GM19452 (cell line): ENCODE results near the gene CYP3A5.
"Not testable (repeated sequence)": the region's sequence is repeated elsewhere in the genome, so short reads cannot be mapped to it uniquely, and the experiment has no call there.

Experiments used
- ATAC-seq: cut with Tn5 transposase; IDR thresholded peaks from one replicate; pipeline ENCODE4 v1.9.1; 2021; ENCODE audit not compliant: unreplicated experiment

CYP3A5 gene

DNA sequence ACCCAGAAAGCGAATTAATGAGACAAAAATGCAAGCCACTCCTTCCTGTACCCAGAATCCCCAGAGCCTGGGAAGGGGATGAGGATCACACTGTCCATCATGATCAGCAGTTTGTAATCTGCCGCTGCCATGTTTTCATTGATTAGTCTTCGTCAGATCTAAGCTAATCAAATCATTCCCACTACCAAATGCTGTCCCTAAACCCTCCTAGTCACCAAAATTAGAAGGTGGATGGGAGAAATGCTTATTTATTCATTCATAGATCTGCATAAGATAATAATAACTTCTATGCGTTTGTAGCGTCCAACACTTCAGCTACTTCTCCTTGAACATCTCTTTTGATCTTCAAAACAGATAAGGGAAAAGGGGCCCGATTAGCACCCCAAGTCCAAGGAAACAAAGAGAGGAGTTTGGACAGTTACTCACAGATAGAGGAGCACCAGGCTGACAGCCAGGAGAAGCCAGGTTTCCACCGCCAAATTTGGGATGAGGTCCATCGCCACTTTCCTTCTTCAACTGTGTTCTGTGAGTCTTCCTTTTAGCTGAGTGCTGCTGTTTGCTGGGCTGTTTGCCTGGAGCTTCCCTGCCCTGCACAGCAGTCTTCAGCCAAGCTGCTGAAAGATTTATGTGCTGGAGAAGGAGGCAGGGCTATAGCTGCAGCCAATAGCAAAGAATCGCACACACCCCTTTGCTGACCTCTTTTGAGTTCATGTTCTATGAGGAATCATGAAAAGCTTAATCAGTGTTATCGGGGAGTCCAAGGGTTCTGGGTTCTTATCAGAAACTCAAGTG lies at the start of gene CYP3A5:
CYP3A5 (minus strand) TSS at position 597 of the 792 bp plus-strand sequence; CDS start at position 497, 100 bp downstream.
- no peak for ATAC-seq

DNA sequence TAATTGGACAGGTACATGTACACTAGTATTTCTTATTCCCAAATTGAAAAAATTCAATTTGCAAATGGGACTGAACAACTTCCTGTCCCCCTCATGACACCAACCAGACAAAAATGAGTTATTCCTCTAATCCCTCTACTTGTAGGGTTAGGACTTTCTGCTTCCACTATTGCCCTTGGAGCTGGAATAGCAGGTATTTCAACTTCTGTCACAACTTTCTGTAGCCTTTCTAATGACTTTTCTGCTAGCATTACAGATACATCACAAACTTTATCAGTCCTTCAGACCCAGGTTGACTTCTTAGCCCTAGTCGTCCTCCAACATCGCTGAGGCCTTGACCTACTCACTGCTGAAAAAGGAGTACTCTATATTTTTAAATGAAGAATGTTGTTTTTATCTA lies 48.8 kb upstream of the CYP3A5 start:
- ATAC-seq = no peak

DNA sequence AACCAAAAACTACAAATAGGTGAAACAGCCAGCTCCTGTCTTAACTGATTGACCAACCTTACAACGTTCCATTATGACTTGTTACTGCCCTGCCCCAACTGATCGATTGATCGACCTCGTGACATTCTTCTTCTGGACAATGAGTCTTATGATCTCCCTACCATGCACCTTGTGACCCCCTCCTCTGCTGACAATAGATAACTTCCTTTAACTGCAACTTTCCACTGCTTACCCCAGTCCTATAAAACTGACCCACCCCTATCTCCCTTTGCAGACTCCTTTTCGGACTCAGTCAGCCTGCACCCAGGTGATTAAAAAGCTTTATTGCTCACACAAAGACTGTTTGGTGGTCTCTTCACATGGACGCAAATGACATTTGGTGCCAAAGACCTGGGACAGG lies 43.4 kb upstream of the CYP3A5 start:
- ATAC-seq = not testable (repeated sequence)

DNA sequence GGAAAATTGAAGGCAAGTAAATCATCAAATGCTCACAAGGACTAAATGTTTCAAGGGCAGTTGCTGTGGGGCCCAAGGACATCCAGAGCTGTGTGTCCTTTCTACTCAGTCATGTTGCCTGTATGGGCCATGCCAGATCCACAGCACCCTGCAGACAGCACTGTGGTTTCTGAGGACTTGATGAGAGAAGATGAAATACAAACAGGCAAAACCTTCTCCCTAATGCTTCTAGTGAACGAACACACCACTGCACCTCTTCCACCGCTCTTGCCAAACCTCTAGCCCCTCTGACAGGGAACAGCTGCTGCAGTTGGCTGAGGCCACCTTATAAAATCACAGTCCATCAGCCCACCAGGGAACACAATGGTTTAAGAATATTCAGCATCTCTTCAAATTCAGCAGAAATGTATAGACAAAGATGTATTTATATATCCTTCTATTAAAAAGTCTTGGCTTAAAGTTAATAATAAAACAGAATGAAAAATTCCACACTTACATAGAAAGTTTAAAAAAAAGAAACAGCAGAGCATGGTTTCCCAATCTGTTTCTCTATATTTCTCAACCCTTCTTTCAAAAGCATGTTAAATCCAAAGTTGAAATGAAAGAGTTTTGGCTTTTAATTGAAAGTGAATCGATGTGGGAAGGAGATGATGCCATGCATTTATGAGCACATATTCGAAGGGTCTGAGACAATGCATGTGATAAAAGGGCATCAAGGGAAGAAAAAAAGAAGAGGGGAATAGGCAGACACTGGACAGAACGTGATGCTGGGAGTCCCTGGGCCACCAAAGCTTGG lies 41.2 kb upstream of the CYP3A5 start:
- no peak for ATAC-seq

DNA sequence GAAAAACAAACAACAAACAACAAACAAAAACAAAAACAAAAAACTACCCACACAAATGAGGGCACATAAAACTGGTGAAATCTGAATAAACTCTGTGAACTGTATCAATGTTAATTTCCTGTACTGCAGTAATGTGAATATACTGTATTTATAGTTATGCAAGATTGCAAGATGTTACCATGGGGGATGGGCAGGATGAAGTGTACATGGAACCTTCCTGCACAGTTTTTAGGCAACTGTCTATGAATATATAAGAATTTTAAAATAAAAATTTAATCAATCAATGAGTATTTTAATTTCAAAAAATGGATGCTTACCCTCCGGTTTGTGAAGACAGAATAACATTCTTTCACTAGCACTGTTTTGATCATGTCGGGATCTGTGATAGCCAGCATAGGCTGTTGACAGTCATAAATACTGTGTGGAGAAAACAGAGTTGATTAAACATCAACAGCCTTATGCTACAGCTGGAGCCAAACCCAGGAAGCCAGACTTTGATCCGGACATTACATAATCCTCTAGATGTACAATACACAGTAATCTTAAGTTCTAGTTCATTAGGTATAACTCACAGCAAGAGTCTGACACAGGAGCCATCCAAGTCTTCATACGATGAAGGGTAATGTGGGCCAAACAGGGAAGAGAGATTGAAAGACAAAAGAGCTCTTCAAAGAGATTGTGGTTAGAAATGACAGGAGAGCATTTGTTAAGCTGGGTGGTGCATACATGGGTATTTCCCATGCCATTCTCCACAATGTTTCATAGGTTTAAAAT lies 40.4 kb upstream of the CYP3A5 start:
- no peak for ATAC-seq

DNA sequence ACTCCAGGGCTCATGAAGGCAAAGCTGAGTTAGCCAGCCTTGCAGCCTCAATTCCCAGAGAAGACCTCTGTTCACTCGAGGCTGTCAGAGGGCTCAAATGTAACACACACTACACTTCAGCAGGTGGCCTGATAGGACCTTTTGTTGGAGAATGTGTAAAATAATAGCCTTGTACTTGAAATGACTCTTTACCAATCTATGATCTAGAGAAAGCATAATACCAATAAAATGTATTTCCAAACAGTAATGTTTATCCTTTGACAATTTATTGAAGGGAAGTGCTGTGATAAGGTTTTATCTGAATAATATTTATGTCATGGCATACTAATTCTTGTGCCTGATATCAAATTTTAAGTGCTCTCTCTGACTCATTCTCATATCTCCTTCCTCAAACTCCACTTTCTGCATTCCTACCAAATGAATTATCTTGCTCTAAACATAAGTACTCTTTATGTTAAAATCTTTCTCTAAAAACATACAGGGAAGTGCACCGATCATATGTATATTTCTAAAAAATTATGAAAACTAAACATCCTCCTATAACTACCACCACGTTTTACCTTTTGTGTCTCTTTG lies 34.3 kb upstream of the CYP3A5 start:
- no peak for ATAC-seq

DNA sequence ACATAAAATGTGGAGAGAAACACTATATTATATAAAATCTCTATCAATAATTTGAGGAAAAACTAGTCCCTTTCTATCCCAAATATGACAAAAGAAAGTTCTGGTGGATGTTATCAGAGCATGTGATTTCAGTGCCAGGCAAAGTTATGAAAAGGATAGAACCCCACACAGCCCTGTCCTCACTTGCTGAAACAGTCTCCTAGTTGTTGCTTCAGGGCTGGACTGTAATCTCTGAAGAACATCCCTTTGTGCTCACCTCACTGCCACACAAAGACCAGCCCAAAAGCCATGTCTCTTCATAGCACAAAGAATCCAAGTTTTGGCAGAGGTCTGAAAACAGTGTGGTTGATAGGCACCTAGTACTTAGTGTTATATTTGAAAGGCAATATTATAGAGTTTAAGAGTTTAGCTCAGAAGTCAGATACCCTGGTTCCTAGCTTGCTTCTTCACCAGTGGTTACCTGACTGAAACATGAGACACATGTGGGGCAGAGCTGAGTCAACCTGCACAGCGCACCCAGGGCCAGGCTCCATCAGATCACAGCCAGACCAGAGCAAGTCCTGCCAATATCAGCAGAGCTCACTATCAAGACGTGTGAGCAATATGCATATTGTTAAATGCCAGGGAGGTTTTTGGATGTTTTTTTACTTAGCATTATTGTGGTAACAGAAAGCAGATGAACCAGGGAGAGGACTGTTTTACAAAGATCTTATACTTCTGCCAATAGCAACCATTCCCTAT lies 30.2 kb upstream of the CYP3A5 start:
- ATAC-seq = no peak

DNA sequence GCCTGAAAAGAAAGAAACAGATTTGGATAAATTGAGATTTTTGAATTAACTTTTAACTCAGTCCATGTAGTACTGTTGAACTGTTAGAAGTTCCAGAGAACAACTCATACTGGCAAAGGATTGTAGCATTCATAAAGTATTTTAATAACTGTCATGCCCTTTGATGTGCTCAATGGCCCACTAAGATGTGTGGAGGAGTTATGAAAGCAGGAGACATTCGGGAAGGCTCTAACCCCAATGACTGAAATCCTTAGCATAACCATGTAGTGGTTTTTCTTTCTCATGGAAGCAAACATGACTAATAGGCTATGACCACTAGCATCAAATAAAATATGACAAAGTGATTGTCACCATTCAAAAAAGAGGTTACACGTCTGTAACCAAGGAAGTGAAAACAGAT lies 29.5 kb upstream of the CYP3A5 start:
- ATAC-seq = no peak

DNA sequence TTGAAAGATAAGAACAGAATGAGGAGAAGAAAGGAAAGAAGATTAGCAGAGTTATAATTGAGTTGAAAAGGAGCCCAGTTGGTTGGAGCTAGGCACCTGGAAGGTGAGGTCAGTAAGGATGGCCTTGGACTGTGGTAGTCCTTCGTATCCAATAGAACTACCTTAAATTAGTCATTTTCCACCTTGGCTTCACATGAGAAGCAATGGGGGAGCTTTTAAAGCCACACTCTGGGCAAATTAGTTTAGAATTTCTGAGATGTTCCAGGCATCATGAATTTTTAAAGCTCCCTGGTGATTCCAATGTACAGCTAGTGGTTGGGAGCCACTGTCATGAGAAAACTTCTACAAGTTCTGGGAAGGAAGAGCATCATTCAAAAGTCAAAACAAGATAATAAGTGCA lies 27.3 kb upstream of the CYP3A5 start:
- ATAC-seq = no peak

DNA sequence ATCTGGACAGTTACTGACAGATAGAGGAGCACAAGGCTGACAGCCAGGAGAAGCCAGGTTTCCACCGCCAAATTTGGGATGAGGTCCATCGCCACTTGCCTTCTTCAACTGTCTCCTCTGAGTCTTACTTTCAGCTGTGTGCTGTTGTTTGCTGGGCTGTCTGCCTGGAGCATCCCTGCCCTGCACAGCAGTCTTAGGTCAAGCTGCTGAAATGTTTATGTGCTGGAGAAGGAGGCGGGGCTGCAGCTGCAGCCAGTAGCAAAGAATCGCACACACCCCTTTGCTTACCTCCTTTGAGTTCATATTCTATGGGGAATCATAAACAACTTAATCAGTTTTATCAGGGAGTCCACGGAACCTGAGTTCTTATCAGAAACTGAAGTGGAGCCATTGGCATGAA lies 20.1 kb upstream of the CYP3A5 start:
- no peak for ATAC-seq

DNA sequence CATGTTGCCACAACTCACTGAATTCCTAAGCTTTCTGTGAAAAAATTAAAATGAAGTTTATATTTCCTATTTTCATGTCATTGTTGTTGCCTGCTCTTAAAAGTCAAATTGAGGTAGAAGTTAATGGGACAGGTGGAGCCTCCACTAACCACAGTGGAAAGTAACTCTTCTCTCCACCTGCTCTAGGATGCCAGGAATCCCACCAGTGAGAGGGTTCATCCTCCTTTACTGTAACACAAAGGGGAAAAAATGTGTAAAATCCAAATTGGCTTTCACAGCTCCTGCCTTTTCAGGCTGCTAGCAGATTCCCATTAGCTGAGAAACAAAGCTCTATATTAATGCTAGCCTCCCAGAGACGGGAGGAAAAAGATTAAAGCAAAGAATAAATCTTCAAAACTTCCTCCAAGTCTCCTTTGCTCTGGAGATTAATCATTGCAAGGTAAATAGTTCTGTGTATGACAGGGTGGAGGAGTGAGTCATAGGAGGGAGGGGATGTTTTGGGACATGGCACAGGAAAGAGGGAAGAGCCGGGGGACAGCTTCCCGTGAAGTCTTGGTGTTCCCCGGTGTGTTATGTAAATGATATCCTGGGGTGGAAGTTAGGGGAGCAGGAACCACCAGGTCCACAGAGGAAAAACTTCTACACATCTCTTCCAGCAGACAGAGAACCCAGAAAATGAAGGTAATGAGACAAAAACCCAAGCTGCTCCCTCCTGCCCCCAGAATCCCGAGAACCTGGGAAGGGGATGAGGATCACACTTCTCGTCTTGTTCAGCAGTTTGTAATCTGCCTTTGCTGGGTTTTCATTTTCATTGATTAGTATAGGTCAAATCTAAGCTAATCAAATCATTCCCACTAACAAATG lies 19.3 kb upstream of the CYP3A5 start:
- ATAC-seq = not testable (repeated sequence)

DNA sequence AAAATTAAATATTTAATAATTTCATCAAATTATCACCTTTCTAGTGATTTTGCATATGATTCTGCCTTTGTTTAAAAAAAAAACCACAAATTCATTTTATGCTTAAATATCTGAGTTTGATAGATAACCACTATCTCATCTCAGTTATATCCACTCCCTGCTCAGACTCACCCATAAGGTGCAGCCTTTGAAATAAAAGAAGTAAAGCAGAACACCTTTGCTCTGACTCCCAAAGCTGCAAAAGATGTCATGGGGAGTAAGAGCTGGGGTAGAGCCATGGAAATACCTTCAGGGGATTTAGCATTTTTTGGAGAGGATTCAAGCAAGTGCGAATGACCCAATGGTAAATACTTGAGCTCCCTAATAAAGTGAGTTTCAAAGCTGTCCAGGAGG lies 15.1 kb upstream of the CYP3A5 start:
- ATAC-seq = no peak

DNA sequence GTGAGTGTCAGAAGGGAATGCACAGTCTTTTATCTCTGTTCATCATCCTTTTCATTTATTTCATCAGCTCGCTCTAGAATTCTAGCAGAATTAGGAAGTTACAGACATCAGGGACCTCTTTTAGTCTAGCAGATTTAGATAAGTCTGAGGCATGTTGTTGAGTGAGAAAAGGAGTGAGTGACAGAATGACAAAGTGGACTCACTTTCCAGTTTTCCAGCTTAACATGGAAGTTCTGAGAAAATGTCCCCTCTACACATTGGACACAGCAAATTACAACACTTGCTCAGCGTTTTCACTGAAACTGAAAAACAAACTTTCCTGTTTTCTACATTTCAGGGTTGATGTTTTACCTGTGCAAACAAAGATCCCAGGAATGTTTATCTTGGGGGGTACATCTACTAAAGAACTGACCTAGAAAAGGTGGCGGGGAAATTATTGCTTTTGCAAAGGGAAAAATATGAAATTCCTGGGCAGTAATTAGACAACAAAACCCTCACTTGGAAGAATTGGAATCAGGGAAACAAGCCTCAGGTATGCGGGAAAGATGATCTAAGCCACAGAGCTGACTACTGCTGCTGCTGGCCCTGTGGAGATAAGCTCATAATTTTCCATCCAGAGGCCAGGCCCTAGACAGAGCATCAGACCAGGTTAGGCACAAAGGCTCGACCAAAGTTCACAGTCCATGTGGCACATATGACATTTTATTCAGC lies 14.6 kb upstream of the CYP3A5 start:
- no peak for ATAC-seq

DNA sequence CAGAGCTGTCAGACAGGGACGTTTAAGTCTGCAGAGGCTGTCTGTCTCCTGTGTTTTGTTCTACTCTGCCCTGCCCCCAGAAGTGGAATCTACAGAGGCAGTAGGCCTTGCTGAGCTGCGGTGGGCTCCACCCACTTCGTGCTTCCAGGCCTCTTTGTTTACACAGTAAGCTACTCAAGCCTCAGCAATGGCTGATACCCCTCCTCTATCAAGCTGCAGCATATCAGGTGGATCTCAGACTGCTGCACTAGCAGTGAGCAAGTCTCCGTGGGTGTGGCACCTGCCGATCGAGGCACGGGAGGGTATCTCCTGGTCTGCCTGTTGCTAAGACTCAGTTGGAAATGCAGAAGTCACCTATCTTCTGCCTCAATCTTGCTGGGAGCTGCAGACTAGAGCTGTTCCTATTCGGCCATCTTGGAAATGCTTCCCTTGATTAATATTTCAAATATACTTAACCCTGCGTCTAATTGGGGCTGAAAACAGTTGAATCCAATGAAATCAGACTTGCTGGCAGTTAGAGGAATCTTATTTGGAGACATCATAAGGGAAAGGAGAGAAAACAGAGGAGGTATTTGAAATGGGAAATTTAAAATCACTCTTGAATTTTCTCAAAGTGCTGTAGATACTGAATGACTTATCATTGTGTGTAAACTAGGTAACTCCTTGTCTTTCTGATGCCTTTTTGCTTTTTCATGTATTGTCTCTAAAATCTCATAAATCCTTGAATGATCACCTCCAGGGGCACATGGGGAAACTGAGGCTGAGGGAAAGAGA lies 13.8 kb upstream of the CYP3A5 start:
- ATAC-seq = no peak

DNA sequence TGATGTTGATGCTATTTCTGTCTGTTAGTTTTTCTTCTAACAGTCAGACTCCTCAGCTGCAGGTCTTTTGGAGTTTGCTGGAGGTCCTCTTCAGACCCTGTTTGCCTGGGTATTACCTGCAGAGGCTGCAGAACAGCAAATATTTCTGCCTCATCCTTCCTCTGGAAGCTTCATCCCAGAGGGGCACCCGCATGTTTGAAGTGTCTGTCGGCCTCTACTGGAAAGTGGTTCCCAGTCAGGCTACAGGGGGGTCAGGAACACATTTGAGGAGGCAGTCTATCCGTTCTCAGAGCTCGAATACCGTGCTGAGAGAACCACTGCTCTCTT lies 13.3 kb upstream of the CYP3A5 start:
- ATAC-seq = no peak

DNA sequence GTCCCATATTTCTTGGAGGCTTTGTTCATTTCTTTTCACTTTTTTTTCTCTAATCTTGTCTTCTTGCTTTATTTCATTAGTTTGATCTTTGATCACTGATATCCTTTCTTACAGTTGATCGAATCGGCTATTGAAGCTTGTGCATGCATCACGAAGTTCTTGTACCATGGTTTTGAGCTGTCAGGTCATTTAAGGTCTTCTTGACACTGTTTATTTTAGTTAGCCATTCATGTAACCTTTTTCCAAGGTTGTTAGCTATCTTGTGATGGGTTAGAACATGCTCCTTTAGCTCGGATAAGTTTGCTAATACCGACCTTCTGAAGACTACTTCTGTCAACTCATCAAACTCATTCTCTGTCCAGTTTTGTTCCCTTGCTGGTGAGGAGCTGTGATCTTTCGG lies 12.8 kb upstream of the CYP3A5 start:
- ATAC-seq = not testable (repeated sequence)

DNA sequence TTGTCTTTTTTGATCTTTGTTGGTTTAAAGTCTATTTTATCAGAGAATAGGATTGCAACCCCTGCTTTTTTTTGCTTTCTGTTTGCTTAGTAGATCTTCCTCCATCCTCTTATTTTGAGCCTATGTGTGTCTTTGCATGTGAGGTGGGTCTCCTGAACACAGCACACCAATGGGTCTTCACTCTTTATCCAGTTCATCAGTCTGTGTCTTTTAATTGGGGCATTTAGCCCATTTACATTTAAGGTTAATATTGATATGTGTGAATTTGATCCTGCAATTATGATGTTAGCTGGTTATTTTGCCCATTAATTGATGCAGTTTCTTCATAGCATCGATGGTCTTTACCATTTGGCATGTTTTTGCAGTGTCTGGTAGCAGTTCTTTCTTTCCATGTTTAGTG lies 11.9 kb upstream of the CYP3A5 start:
- ATAC-seq = not testable (repeated sequence)

DNA sequence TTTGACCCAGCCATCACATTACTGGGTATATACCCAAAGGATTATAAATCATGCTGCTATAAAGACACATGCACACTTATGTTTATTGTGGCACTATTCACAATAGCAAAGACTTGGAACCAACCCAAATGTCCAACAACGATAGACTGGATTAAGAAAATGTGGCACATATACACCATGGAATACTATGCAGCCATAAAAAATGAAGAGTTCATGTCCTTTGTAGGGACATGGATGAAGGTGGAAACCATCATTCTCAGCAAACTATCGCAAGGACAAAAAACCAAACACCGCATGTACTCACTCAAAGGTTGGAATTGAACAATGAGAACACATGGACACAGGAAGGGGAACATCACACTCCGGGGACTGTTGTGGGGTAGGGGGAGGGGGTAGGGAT lies 11.1 kb upstream of the CYP3A5 start:
- not testable (repeated sequence) for ATAC-seq
